OCI-LY3 (cell line): ENCODE data around the gene PARN.

Source experiments
- H2AFZ ChIP-seq: fragments of 200-600, 300-600 bp; shearing (Covaris generic); 2 replicates; pipeline ENCODE4 v1.6.0; 2014; ENCODE audit warnings: antibody characterized with exemption, low read depth, low read length
- H3K27ac ChIP-seq: fragments of 200-600, 300-600 bp; sonication (generic); 2 replicates; pipeline ENCODE4 v1.5.1; 2014; ENCODE audit warnings: mild to moderate bottlenecking, low read length, moderate library complexity, mixed read lengths
- H3K27me3 ChIP-seq: fragments of 200-600, 300-600 bp; sonication (generic); 2 replicates; pipeline ENCODE4 v1.6.1; 2014; ENCODE audit warnings: low read depth, low read length, mixed read lengths
- H3K36me3 ChIP-seq: fragments of 200-600, 300-600 bp; sonication (generic); replicated peaks from 2 replicates; pipeline ENCODE3; 2014; ENCODE audit warnings: low read depth, low read length, mixed read lengths
- H3K4me1 ChIP-seq: fragments of 300-600, 200-600 bp; sonication (generic); 2 replicates; pipeline ENCODE4 v1.6.1; 2014; ENCODE audit warnings: low read length, mixed read lengths
- H3K4me2 ChIP-seq: fragments of 200-600, 300-600 bp; sonication (generic); 2 replicates; pipeline ENCODE4 v1.6.1; 2014; ENCODE audit warnings: low read length, mixed read lengths
- H3K4me3 ChIP-seq: fragments of 300-600, 200-600 bp; sonication (generic); 2 replicates; pipeline ENCODE4 v1.5.1; 2014; ENCODE audit warnings: antibody characterized with exemption, mild to moderate bottlenecking, low read length, moderate library complexity
- H3K79me2 ChIP-seq: fragments of 300-600, 200-600 bp; shearing (Covaris generic); 2 replicates; pipeline ENCODE4 v1.6.1; 2014; ENCODE audit warnings: mild to moderate bottlenecking, low read length, mixed read lengths
- H3K9ac ChIP-seq: fragments of 300-600, 200-600 bp; shearing (Covaris generic); 2 replicates; pipeline ENCODE4 v1.6.0; 2014; ENCODE audit warnings: mild to moderate bottlenecking, low read length, moderate library complexity
- H3K9me3 ChIP-seq: fragments of 200-600, 300-600 bp; shearing (Covaris generic); 2 replicates; pipeline ENCODE4 v1.6.1; 2014; ENCODE audit warnings: low read length, mixed read lengths; ENCODE audit not compliant: insufficient read depth
- H4K20me1 ChIP-seq: fragments of 200-600, 300-600 bp; sonication (generic); 2 replicates; pipeline ENCODE4 v1.6.1; 2016; ENCODE audit warnings: low read length, mixed read lengths; ENCODE audit not compliant: insufficient read depth
- CTCF ChIP-seq: fragments of 200-600, 300-600 bp; sonication (generic); IDR thresholded peaks from 2 replicates; pipeline ENCODE4 v1.5.1; 2014; ENCODE audit warnings: antibody characterized with exemption, low read length, low read depth
- EZH2phosphoT487 ChIP-seq: fragments of 200-600 bp; shearing (Covaris generic); IDR thresholded peaks from 2 replicates; pipeline ENCODE4 v1.6.1; 2018; ENCODE audit warnings: antibody characterized with exemption, mixed run types, low read depth

The PARN gene

DNA sequence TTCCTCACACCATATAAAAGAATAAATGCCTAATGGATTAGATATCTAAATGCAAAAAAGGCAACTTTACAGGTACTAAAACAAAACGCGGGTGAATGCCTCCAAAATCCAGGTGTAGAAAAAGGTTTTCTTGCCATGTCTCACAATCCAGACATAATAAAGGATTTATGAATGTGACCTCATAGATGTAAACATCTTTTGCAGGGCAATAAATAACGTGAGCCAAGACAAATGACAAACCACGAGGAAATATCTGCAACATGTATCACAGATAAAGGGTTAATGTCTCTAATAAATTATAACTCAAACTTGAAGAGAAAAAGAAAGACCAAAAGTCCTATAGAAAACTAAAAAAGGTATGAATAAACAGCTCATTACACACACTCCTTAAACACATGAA, 180.7 kb downstream of the PARN start:
- no peak overlapping the region for H3K27ac ChIP-seq
- H3K9ac ChIP-seq, result no peak overlapping the region
- no peaks in the 10 kb centered on the region for H4K20me1 ChIP-seq
- no peaks in the 10 kb centered on the region for H3K79me2 ChIP-seq
- H3K27me3 ChIP-seq, result no peaks in the 10 kb centered on the region
- H3K36me3 ChIP-seq, result peaks cover 10% of the 10 kb centered on the region
- H3K4me2 ChIP-seq, result no peak overlapping the region
- TF ChIP-seq CTCF (no peak), EZH2phosphoT487 (no peak)
- H2AFZ ChIP-seq, result no peak overlapping the region
- H3K4me3 ChIP-seq, result no peak overlapping the region
- no peaks in the 10 kb centered on the region for H3K9me3 ChIP-seq
- no peaks in the 10 kb centered on the region for H3K4me1 ChIP-seq

DNA sequence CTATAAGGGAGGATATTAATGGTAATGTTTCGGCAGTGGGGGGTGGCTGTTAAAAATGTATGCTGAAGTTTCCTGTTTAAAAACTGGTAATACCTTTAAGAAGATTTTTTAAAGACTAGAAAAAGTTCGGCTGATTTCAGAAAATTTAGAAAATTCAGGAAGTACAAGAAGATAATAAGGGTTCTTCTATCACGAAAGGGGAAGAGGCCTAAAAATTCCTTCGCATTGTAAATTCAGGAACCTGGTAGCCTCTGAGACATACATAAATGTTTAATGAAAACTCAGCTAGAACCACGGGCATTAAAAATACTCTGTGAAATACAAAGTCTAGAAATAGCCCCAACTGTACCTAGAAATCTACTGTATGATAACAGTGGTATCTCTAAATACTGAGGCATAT, 181.2 kb downstream of the PARN start:
- no peaks in the 10 kb centered on the region for H4K20me1 ChIP-seq
- no peak overlapping the region for H2AFZ ChIP-seq
- H3K36me3 ChIP-seq, result peaks cover 10% of the 10 kb centered on the region
- no peaks in the 10 kb centered on the region for H3K9me3 ChIP-seq
- H3K4me3 ChIP-seq, result no peak overlapping the region
- no peaks in the 10 kb centered on the region for H3K79me2 ChIP-seq
- no peak overlapping the region for H3K9ac ChIP-seq
- no peak for TF ChIP-seq CTCF
- no peak for TF ChIP-seq EZH2phosphoT487
- no peak overlapping the region for H3K4me2 ChIP-seq
- H3K4me1 ChIP-seq, result no peaks in the 10 kb centered on the region
- H3K27ac ChIP-seq, result no peak overlapping the region
- H3K27me3 ChIP-seq, result no peaks in the 10 kb centered on the region

DNA sequence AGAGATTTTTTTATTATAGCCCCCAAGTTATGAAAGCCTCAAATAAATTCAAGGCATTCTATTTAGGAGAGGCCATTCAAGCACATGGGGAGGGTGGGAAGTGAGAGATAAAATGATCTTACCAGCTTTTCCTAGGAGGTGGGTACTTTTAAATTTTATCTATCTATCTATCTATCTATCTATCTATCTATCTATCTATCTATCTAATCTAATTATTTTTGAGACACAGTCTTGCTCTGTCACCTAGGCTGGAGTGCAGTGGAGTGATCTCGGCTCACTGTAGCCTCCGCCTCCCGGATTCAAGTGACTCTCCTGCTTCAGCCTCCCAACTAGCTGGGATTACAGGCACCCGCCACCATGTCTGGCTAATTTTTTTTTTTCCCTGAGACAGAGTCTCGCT, 182.3 kb downstream of the PARN start:
- TF ChIP-seq EZH2phosphoT487, result no peak
- H3K79me2 ChIP-seq, result no peaks in the 10 kb centered on the region
- no peak overlapping the region for H2AFZ ChIP-seq
- H3K27ac ChIP-seq, result no peak overlapping the region
- no peak overlapping the region for H3K9ac ChIP-seq
- H3K4me3 ChIP-seq, result no peak overlapping the region
- H3K4me2 ChIP-seq, result no peak overlapping the region
- H3K9me3 ChIP-seq, result no peaks in the 10 kb centered on the region
- no peaks in the 10 kb centered on the region for H3K4me1 ChIP-seq
- H3K27me3 ChIP-seq, result no peaks in the 10 kb centered on the region
- H3K36me3 ChIP-seq, result peaks cover 10% of the 10 kb centered on the region
- no peaks in the 10 kb centered on the region for H4K20me1 ChIP-seq

- Histone ChIP-seq H3K36me3 (peaks cover 10% of the 10 kb centered on the region), H3K27ac (no peak overlapping the region), H3K4me1 (no peaks in the 10 kb centered on the region), H3K4me2 (no peak overlapping the region), H3K27me3 (no peaks in the 10 kb centered on the region), H3K9ac (no peak overlapping the region), H2AFZ (no peak overlapping the region), H3K9me3 (no peaks in the 10 kb centered on the region), H3K4me3 (no peak overlapping the region), H4K20me1 (no peaks in the 10 kb centered on the region), H3K79me2 (no peaks in the 10 kb centered on the region)
- TF ChIP-seq CTCF (no peak), EZH2phosphoT487 (no peak)
Observed at GRCh38 chr16:14446796-14447195, 183.3 kb downstream of the PARN start.
